GM11168 (cell line): ENCODE results near the gene IMPDH1.

Experiments used
- in situ Hi-C: fragments of 300-500 bp; cut with MboI; formaldehyde crosslinking; loops from one replicate; pipeline ENCODE4 v1.12.0; 2022; ENCODE audit warnings: low sequenced_read_pairs; ENCODE audit not compliant: unreplicated experiment

The IMPDH1 gene

GRCh38 chr7:128389618-128390329 is 20.0 kb downstream of the IMPDH1 start:
- in situ Hi-C loops: no loop called here

- in situ Hi-C loops: no loop called here
Measured at GRCh38 chr7:128389085-128389617, 20.6 kb downstream of the IMPDH1 start.

- in situ Hi-C loops: no loop called here
Measured at GRCh38 chr7:128388145-128388485, 21.7 kb downstream of the IMPDH1 start.

GRCh38 chr7:128387216-128388144 is 22.3 kb downstream of the IMPDH1 start:
- in situ Hi-C loops: no loop called here

GRCh38 chr7:128385988-128386925 is 23.5 kb downstream of the IMPDH1 start:
- in situ Hi-C loops: no loop called here

GRCh38 chr7:128384726-128385125 is 25.1 kb downstream of the IMPDH1 start:
- in situ Hi-C loops: no loop called here

GRCh38 chr7:128383776-128384175 is 26.0 kb downstream of the IMPDH1 start:
- in situ Hi-C loops: no loop called here

- in situ Hi-C loops: no loop called here
Measured at GRCh38 chr7:128381161-128381821, 28.5 kb downstream of the IMPDH1 start.

GRCh38 chr7:128380483-128381106 is 29.2 kb downstream of the IMPDH1 start:
- in situ Hi-C loops: no loop called here

- in situ Hi-C loops: no loop called here
Measured at GRCh38 chr7:128379900-128380479, 29.8 kb downstream of the IMPDH1 start.

- in situ Hi-C loops: no loop called here
Measured at GRCh38 chr7:128378637-128379036, 31.1 kb downstream of the IMPDH1 start.

- in situ Hi-C loops: no loop called here
Measured at GRCh38 chr7:128376077-128376476, 33.7 kb downstream of the IMPDH1 start.

- in situ Hi-C loops: no loop called here
Measured at GRCh38 chr7:128374041-128374440, 35.7 kb downstream of the IMPDH1 start.

GRCh38 chr7:128373606-128374005 is 36.2 kb downstream of the IMPDH1 start:
- in situ Hi-C loops: no loop called here

GRCh38 chr7:128370491-128370890 is 39.3 kb downstream of the IMPDH1 start:
- in situ Hi-C loops: no loop called here

- in situ Hi-C loops: no loop called here
Measured at GRCh38 chr7:128366986-128367385, 42.8 kb downstream of the IMPDH1 start.

- in situ Hi-C loops: no loop called here
Measured at GRCh38 chr7:128366300-128366699, 43.5 kb downstream of the IMPDH1 start.

- in situ Hi-C loops: no loop called here
Measured at GRCh38 chr7:128365432-128365831, 44.4 kb downstream of the IMPDH1 start.
